ENCODE data around the gene ORAI3. TPM values are rescaled to one million over a fixed set of nuclear protein-coding genes. Genes with fewer than 3 reads are reported as not detected.

The ORAI3 gene
- total and polyA plus RNA-seq, 2 donors from 2014 or later: 23.1 to 32.3 TPM

- FAIRE-seq: no peak
These were observed 53.4 kb downstream of the ORAI3 start for GRCh38 chr16:31002250-31002700.

DNA sequence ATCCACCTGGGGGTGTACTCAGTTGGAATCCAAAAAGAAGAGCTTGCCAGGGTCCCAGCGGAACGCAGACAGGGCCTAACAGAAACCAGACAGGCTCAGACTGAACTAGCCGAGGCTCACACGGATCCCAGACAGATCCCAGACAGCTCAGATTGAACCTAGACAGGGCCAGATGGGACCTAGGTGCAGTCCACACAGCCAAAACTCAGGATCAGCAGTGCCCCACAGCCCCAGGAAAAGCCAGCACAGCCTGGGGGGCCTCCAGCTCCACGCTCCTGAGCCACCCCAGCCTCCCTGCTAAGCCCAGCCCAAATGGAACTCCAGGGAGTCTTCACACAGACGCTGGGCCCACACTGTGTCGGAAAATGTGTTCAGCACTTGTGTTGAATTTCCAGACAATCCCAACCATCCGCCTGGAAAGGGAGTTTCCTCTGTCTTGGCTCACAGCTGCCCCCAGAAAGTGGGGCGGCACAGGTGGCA lies 54.0 kb downstream of the ORAI3 start:
- no peaks in the 10 kb centered on the region for H3K36me3 ChIP-seq (ENCODE audit: control insufficient read depth in 2 of 3, insufficient read depth in 3 of 3, low read length in 3 of 3)

More at GRCh38 chr16:31002250-31002700, 53.4 kb downstream of the ORAI3 start:
- no peak overlapping the region for H3K4me3 ChIP-seq (ENCODE audit: low read length in 3 of 3)
- H3K4me1 ChIP-seq (ENCODE audit: control insufficient read depth in 2 of 3, insufficient read depth in 2 of 3, low read depth in 1 of 3, low read length in 3 of 3): peaks cover 0 to 7% (median 0%) of the 10 kb centered on the region in 3 donors
- H3K36me3 ChIP-seq (ENCODE audit: control insufficient read depth in 2 of 3, insufficient read depth in 3 of 3, low read length in 3 of 3): no peaks in the 10 kb centered on the region
- no peaks in the 10 kb centered on the region for H3K9me3 ChIP-seq (ENCODE audit: control insufficient read depth in 2 of 3, insufficient read depth in 1 of 3, low read length in 3 of 3)
- H3K27ac ChIP-seq (ENCODE audit: low read depth in 2 of 2, low read length in 2 of 2): no peak overlapping the region
- H3K27me3 ChIP-seq (ENCODE audit: control insufficient read depth, insufficient read depth, low read length): no peaks in the 10 kb centered on the region
- no peak overlapping the region for H3K9ac ChIP-seq (ENCODE audit: low read length in 3 of 3)
- no peak for TF ChIP-seq CTCF (IDR thresholded peaks at IDR 0.05; ENCODE audit: borderline replicate concordance, extremely low read depth, insufficient read depth)
- DNase-seq: no peak
- intact Hi-C loops (cut with DNase I): no loop called here

DNA sequence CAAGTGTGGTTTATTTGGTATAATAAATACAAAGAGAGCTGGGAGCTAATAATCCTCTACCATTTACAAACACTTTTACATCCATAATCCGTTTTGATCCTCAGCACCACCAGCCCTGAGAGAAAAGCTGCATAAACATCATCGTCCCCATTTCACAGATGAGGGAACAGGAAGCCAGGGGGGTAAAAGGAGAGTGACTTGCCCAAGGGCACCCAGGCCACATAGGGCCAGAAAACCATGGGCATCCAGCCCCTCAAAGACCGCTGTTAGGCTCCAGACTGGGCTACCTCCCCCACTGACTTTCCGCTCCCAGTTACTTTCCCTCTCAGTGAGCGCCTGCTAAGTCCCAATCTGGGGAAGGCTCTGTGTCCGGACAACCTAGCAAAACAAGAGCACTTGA lies 54.9 kb downstream of the ORAI3 start:
- intact Hi-C loops (cut with DNase I): no loop called here
- DNase-seq (no peak), FAIRE-seq (no peak)
- no peaks in the 10 kb centered on the region for H3K9me3 ChIP-seq (ENCODE audit: control insufficient read depth in 2 of 3, insufficient read depth in 1 of 3, low read length in 3 of 3)
- H3K36me3 ChIP-seq (ENCODE audit: control insufficient read depth in 2 of 3, insufficient read depth in 3 of 3, low read length in 3 of 3): no peaks in the 10 kb centered on the region
- no peak for TF ChIP-seq CTCF (IDR thresholded peaks at IDR 0.05; ENCODE audit: borderline replicate concordance, extremely low read depth, insufficient read depth)
- H3K27ac ChIP-seq (ENCODE audit: low read depth in 2 of 2, low read length in 2 of 2): no peak overlapping the region
- H3K9ac ChIP-seq (ENCODE audit: low read length in 3 of 3): no peak overlapping the region
- no peak overlapping the region for H3K4me3 ChIP-seq (ENCODE audit: low read length in 3 of 3)
- H3K4me1 ChIP-seq (ENCODE audit: control insufficient read depth in 2 of 3, insufficient read depth in 2 of 3, low read depth in 1 of 3, low read length in 3 of 3): no peaks in the 10 kb centered on the region
- no peaks in the 10 kb centered on the region for H3K27me3 ChIP-seq (ENCODE audit: control insufficient read depth, insufficient read depth, low read length)

More for the DNA sequence above, 54.0 kb downstream of the ORAI3 start:
- no peak for DNase-seq
- no peak overlapping the region for H3K27ac ChIP-seq (ENCODE audit: low read depth in 2 of 2, low read length in 2 of 2)
- H3K4me1 ChIP-seq (ENCODE audit: control insufficient read depth in 2 of 3, insufficient read depth in 2 of 3, low read depth in 1 of 3, low read length in 3 of 3): peaks cover 0 to under 1% (median 0%) of the 10 kb centered on the region in 3 donors
- FAIRE-seq: no peak
- no peaks in the 10 kb centered on the region for H3K9me3 ChIP-seq (ENCODE audit: control insufficient read depth in 2 of 3, insufficient read depth in 1 of 3, low read length in 3 of 3)
- intact Hi-C loops (cut with DNase I): no loop called here
- no peaks in the 10 kb centered on the region for H3K27me3 ChIP-seq (ENCODE audit: control insufficient read depth, insufficient read depth, low read length)
- no peak for TF ChIP-seq CTCF (IDR thresholded peaks at IDR 0.05; ENCODE audit: borderline replicate concordance, extremely low read depth, insufficient read depth)
- H3K9ac ChIP-seq (ENCODE audit: low read length in 3 of 3): no peak overlapping the region
- H3K4me3 ChIP-seq (ENCODE audit: low read length in 3 of 3): no peak overlapping the region

Other genes starting within 250 kb of the ORAI3 start
- 71.9 TPM for gene SRCAP, start 249.9 kb upstream of the ORAI3 start, total RNA-seq
- gene SRCAP, start 249.9 kb upstream of the ORAI3 start, polyA plus RNA-seq (ENCODE audit: insufficient read depth, low read depth, low replicate concordance): 1.6 TPM
- gene PHKG2, start 200.6 kb upstream of the ORAI3 start, total RNA-seq: 27.8 TPM
- 34.9 TPM for gene PHKG2, start 200.6 kb upstream of the ORAI3 start, polyA plus RNA-seq (ENCODE audit: insufficient read depth, low read depth, low replicate concordance)
- 12.2 TPM for gene CFAP119, start 187.0 kb upstream of the ORAI3 start, total RNA-seq
- gene CFAP119, start 187.0 kb upstream of the ORAI3 start, polyA plus RNA-seq (ENCODE audit: insufficient read depth, low read depth, low replicate concordance): 13.5 TPM
- 109 TPM for gene RNF40, start 186.7 kb upstream of the ORAI3 start, total RNA-seq
- 74.3 TPM for gene RNF40, start 186.7 kb upstream of the ORAI3 start, polyA plus RNA-seq (ENCODE audit: insufficient read depth, low read depth, low replicate concordance)
- gene ZNF629, start 161.9 kb upstream of the ORAI3 start, total RNA-seq: 19.8 TPM
- gene ZNF629, start 161.9 kb upstream of the ORAI3 start, polyA plus RNA-seq (ENCODE audit: insufficient read depth, low read depth, low replicate concordance): 8.1 TPM
- 40.0 TPM for gene BCL7C, start 55.0 kb upstream of the ORAI3 start, total RNA-seq
- gene BCL7C, start 55.0 kb upstream of the ORAI3 start, polyA plus RNA-seq (ENCODE audit: insufficient read depth, low read depth, low replicate concordance): 77.9 TPM
- 7.3 TPM for gene CTF1, start 52.5 kb upstream of the ORAI3 start, total RNA-seq
- gene CTF1, start 52.5 kb upstream of the ORAI3 start, polyA plus RNA-seq (ENCODE audit: insufficient read depth, low read depth, low replicate concordance): 13.0 TPM
- gene FBXL19, start 25.5 kb upstream of the ORAI3 start, total RNA-seq: 18.9 TPM
- 7.4 TPM for gene FBXL19, start 25.5 kb upstream of the ORAI3 start, polyA plus RNA-seq (ENCODE audit: insufficient read depth, low read depth, low replicate concordance)
- gene SETD1A, start 8.7 kb downstream of the ORAI3 start, total RNA-seq: 18.8 TPM
- gene SETD1A, start 8.7 kb downstream of the ORAI3 start, polyA plus RNA-seq (ENCODE audit: insufficient read depth, low read depth, low replicate concordance): 4.8 TPM
- gene HSD3B7, start 36.1 kb downstream of the ORAI3 start, total RNA-seq: 40.5 TPM
- 24.4 TPM for gene HSD3B7, start 36.1 kb downstream of the ORAI3 start, polyA plus RNA-seq (ENCODE audit: insufficient read depth, low read depth, low replicate concordance)
- 1.7 TPM for gene STX1B, start 61.6 kb downstream of the ORAI3 start, total RNA-seq
- 0.22 TPM for gene STX1B, start 61.6 kb downstream of the ORAI3 start, polyA plus RNA-seq (ENCODE audit: insufficient read depth, low read depth, low replicate concordance)
- 60.6 TPM for gene STX4, start 84.5 kb downstream of the ORAI3 start, total RNA-seq
- 61.2 TPM for gene STX4, start 84.5 kb downstream of the ORAI3 start, polyA plus RNA-seq (ENCODE audit: insufficient read depth, low read depth, low replicate concordance)
- 6.4 TPM for gene ZNF668, start 125.2 kb downstream of the ORAI3 start, total RNA-seq
- 5.4 TPM for gene ZNF668, start 125.2 kb downstream of the ORAI3 start, polyA plus RNA-seq (ENCODE audit: insufficient read depth, low read depth, low replicate concordance)
- 20.5 TPM for gene ZNF646, start 125.4 kb downstream of the ORAI3 start, total RNA-seq
- 2.9 TPM for gene ZNF646, start 125.4 kb downstream of the ORAI3 start, polyA plus RNA-seq (ENCODE audit: insufficient read depth, low read depth, low replicate concordance)
- gene PRSS53, start 139.9 kb downstream of the ORAI3 start, total RNA-seq: 2.6 TPM
- gene PRSS53, start 139.9 kb downstream of the ORAI3 start, polyA plus RNA-seq (ENCODE audit: insufficient read depth, low read depth, low replicate concordance): 0.99 TPM
- gene VKORC1, start 145.7 kb downstream of the ORAI3 start, total RNA-seq: 84.7 TPM
- 209 TPM for gene VKORC1, start 145.7 kb downstream of the ORAI3 start, polyA plus RNA-seq (ENCODE audit: insufficient read depth, low read depth, low replicate concordance)
- gene BCKDK, start 159.3 kb downstream of the ORAI3 start, total RNA-seq: 47.6 TPM
- 70.6 TPM for gene BCKDK, start 159.3 kb downstream of the ORAI3 start, polyA plus RNA-seq (ENCODE audit: insufficient read depth, low read depth, low replicate concordance)
- 83.8 TPM for gene KAT8, start 168.6 kb downstream of the ORAI3 start, total RNA-seq
- gene KAT8, start 168.6 kb downstream of the ORAI3 start, polyA plus RNA-seq (ENCODE audit: insufficient read depth, low read depth, low replicate concordance): 40.9 TPM
- gene PRSS8, start 186.7 kb downstream of the ORAI3 start, total RNA-seq: 64.6 TPM
- 187 TPM for gene PRSS8, start 186.7 kb downstream of the ORAI3 start, polyA plus RNA-seq (ENCODE audit: insufficient read depth, low read depth, low replicate concordance)
- 4.1 TPM for gene PRSS36, start 201.0 kb downstream of the ORAI3 start, total RNA-seq
- gene PRSS36, start 201.0 kb downstream of the ORAI3 start, polyA plus RNA-seq (ENCODE audit: insufficient read depth, low read depth, low replicate concordance): 1.7 TPM
- 333 TPM for gene FUS, start 231.1 kb downstream of the ORAI3 start, total RNA-seq
- 180 TPM for gene FUS, start 231.1 kb downstream of the ORAI3 start, polyA plus RNA-seq (ENCODE audit: insufficient read depth, low read depth, low replicate concordance)

All from kidney (tissue), 14 donors.